Measurements from ENCODE around the gene SHROOM2.
A peak's percentile ranks its signal among the peaks of the same experiment; 100 is the strongest.
"Not testable (repeated sequence)": the region's sequence is repeated elsewhere in the genome, so short reads cannot be mapped to it uniquely, and the experiment has no call there.

SHROOM2 gene

GRCh38 chrX:9785944-9786797 is at the start of gene SHROOM2:
SHROOM2 (plus strand) TSS chrX:9786429; CDS start chrX:9786546, 117 bp downstream.
- no peak for DNase-seq

- DNase-seq, result no peak
These were observed 48.9 kb upstream of the SHROOM2 start for GRCh38 chrX:9737363-9737762.

GRCh38 chrX:9738151-9738550 is 48.1 kb upstream of the SHROOM2 start:
- DNase-seq, result no peak

- no peak for DNase-seq
These were observed 47.1 kb upstream of the SHROOM2 start for GRCh38 chrX:9739130-9739529.

- DNase-seq, result no peak
These were observed 40.7 kb upstream of the SHROOM2 start for GRCh38 chrX:9745417-9746115.

- DNase-seq, result no peak
These were observed 39.9 kb upstream of the SHROOM2 start for GRCh38 chrX:9746148-9746888.

GRCh38 chrX:9747644-9748043 is 38.6 kb upstream of the SHROOM2 start:
- no peak for DNase-seq

- no peak for DNase-seq
These were observed 37.0 kb upstream of the SHROOM2 start for GRCh38 chrX:9749146-9749692.

- DNase-seq, result no peak
These were observed 28.9 kb upstream of the SHROOM2 start for GRCh38 chrX:9757366-9757765.

- no peak for DNase-seq
These were observed 28.1 kb upstream of the SHROOM2 start for GRCh38 chrX:9758021-9758638.

- no peak for DNase-seq
These were observed 26.9 kb upstream of the SHROOM2 start for GRCh38 chrX:9759337-9759736.

GRCh38 chrX:9765072-9765736 is 21.0 kb upstream of the SHROOM2 start:
- DNase-seq, result no peak

GRCh38 chrX:9765737-9766097 is 20.5 kb upstream of the SHROOM2 start, which contains the start of gene GPR143:
GPR143 (minus strand) TSS chrX:9765847; CDS start chrX:9765817, 30 bp downstream.
- no peak for DNase-seq

- DNase-seq, result no peak
These were observed 18.9 kb upstream of the SHROOM2 start for GRCh38 chrX:9767375-9767774.

- DNase-seq, result not testable (repeated sequence)
These were observed 17.8 kb upstream of the SHROOM2 start for GRCh38 chrX:9768321-9768839.

- DNase-seq, result no peak
These were observed 15.9 kb upstream of the SHROOM2 start for GRCh38 chrX:9770319-9770718.

GRCh38 chrX:9772943-9773342 is 13.3 kb upstream of the SHROOM2 start:
- DNase-seq, result no peak

GRCh38 chrX:9775930-9776329 is 10.3 kb upstream of the SHROOM2 start:
- DNase-seq, result peak; percentile 14 to 22

GRCh38 chrX:9781941-9782340 is 4.3 kb upstream of the SHROOM2 start:
- DNase-seq, result no peak

GRCh38 chrX:9784332-9784731 is 1.9 kb upstream of the SHROOM2 start:
- DNase-seq, result no peak

- no peak for DNase-seq
These were observed 830 bp upstream of the SHROOM2 start for GRCh38 chrX:9785254-9785943.

All from AML-193 (cell line).